OCI-LY1 (cell line): Measurements from ENCODE around the gene NCAPD3.

Experiments used
- H2AFZ ChIP-seq: fragments of 200-600 bp; sonication (generic), shearing (Covaris generic); 2 replicates; pipeline ENCODE4 v1.6.0; 2014; ENCODE audit warnings: antibody characterized with exemption, mild to moderate bottlenecking, low read length
- H3F3A ChIP-seq: fragments of 200-600 bp; sonication (generic), shearing (Covaris generic); 2 replicates; pipeline ENCODE4 v1.6.0; 2014; ENCODE audit warnings: mild to moderate bottlenecking, antibody characterized with exemption, low read length, moderate library complexity; ENCODE audit not compliant: insufficient read depth
- H3K27ac ChIP-seq: fragments of 200-600 bp; sonication (generic); 2 replicates; pipeline ENCODE4 v1.5.1; 2014; ENCODE audit warnings: low read length, mixed run types, mild to moderate bottlenecking, low read depth; ENCODE audit not compliant: poor library complexity, severe bottlenecking
- H3K27me3 ChIP-seq: fragments of 200-600 bp; sonication (generic); 2 replicates; pipeline ENCODE4 v1.6.0; 2014; ENCODE audit warnings: antibody characterized with exemption, mild to moderate bottlenecking, low read length, moderate library complexity; ENCODE audit not compliant: insufficient read depth
- H3K36me3 ChIP-seq: fragments of 200-600 bp; sonication (generic); 2 replicates; pipeline ENCODE4 v1.6.1; 2014; ENCODE audit warnings: mild to moderate bottlenecking, antibody characterized with exemption, low read length, moderate library complexity, mixed read lengths; ENCODE audit not compliant: insufficient read depth
- H3K4me1 ChIP-seq: fragments of 200-600 bp; sonication (generic); 2 replicates; pipeline ENCODE4 v1.5.1; 2014; ENCODE audit warnings: mild to moderate bottlenecking, low read length, moderate library complexity; ENCODE audit not compliant: insufficient read depth, severe bottlenecking
- H3K4me2 ChIP-seq: fragments of 200-600 bp; sonication (generic), shearing (Covaris generic); 2 replicates; pipeline ENCODE4 v1.6.1; 2014; ENCODE audit warnings: low read length
- H3K4me3 ChIP-seq: fragments of 200-600 bp; sonication (generic); 2 replicates; pipeline ENCODE4 v1.5.1; 2014; ENCODE audit warnings: low read length, low read depth, mild to moderate bottlenecking, mixed read lengths; ENCODE audit not compliant: poor library complexity, severe bottlenecking
- H3K79me2 ChIP-seq: fragments of 200-600 bp; shearing (Covaris generic); 2 replicates; pipeline ENCODE4 v1.6.1; 2016; ENCODE audit warnings: mixed run types, low read length, mixed read lengths; ENCODE audit not compliant: insufficient read depth
- H3K9ac ChIP-seq: fragments of 200-600 bp; sonication (generic), shearing (Covaris generic); 2 replicates; pipeline ENCODE4 v1.6.1; 2014; ENCODE audit warnings: mild to moderate bottlenecking, low read length, mixed read lengths
- H3K9me2 ChIP-seq: fragments of 200-600 bp; sonication (generic), shearing (Covaris generic); 2 replicates; pipeline ENCODE4 v1.6.1; 2014; ENCODE audit warnings: low read depth, mild to moderate bottlenecking, low read length, mixed read lengths
- H3K9me3 ChIP-seq: fragments of 200-600 bp; shearing (Covaris generic); 2 replicates; pipeline ENCODE4 v1.6.1; 2014; ENCODE audit warnings: low read length, mixed read lengths
- H4K20me1 ChIP-seq: fragments of 200-600 bp; sonication (generic), shearing (Covaris generic); 2 replicates; pipeline ENCODE4 v1.6.0; 2016; ENCODE audit warnings: mild to moderate bottlenecking, low read length; ENCODE audit not compliant: insufficient read depth
- CTCF ChIP-seq: fragments of 200-600 bp; sonication (generic), shearing (Covaris generic); IDR thresholded peaks from 2 replicates; pipeline ENCODE4 v1.5.1; 2017; ENCODE audit warnings: mild to moderate bottlenecking, antibody characterized with exemption, low read length, moderate library complexity, mixed read lengths
- EZH2 ChIP-seq: fragments of 200-600 bp; sonication (generic), shearing (Covaris generic); IDR thresholded peaks from 2 replicates; pipeline ENCODE4 v1.8.0; 2017; ENCODE audit warnings: borderline replicate concordance, mixed run types, mild to moderate bottlenecking, antibody characterized with exemption, low read length, moderate library complexity, mixed read lengths

The NCAPD3 gene

GRCh38 chr11:134245434-134245833 lies 21.7 kb upstream of the NCAPD3 start:
- no peak for TF ChIP-seq EZH2
- Histone ChIP-seq H3K9ac (no peak overlapping the region), H3K27me3 (no peaks in the 10 kb centered on the region), H3F3A (no peaks in the 10 kb centered on the region), H3K4me3 (no peak overlapping the region), H3K9me2 (no peaks in the 10 kb centered on the region), H3K79me2 (no peaks in the 10 kb centered on the region), H3K27ac (no peak overlapping the region), H3K9me3 (no peaks in the 10 kb centered on the region), H4K20me1 (no peaks in the 10 kb centered on the region), H3K36me3 (peaks cover 27% of the 10 kb centered on the region), H2AFZ (no peak overlapping the region), H3K4me1 (no peaks in the 10 kb centered on the region), H3K4me2 (no peak overlapping the region)

GRCh38 chr11:134244593-134244992 lies 20.8 kb upstream of the NCAPD3 start:
- H3K4me1 ChIP-seq = no peaks in the 10 kb centered on the region
- TF ChIP-seq CTCF (peak; percentile 67), EZH2 (no peak)
- no peak overlapping the region for H2AFZ ChIP-seq
- H3K36me3 ChIP-seq = peaks cover 20% of the 10 kb centered on the region
- no peaks in the 10 kb centered on the region for H3K9me3 ChIP-seq
- H4K20me1 ChIP-seq = no peaks in the 10 kb centered on the region
- no peaks in the 10 kb centered on the region for H3K79me2 ChIP-seq
- no peaks in the 10 kb centered on the region for H3F3A ChIP-seq
- H3K9me2 ChIP-seq = no peaks in the 10 kb centered on the region
- H3K27ac ChIP-seq = no peak overlapping the region
- no peak overlapping the region for H3K9ac ChIP-seq
- H3K4me3 ChIP-seq = no peak overlapping the region
- no peak overlapping the region for H3K4me2 ChIP-seq
- H3K27me3 ChIP-seq = no peaks in the 10 kb centered on the region

- no peak overlapping the region for H3K9ac ChIP-seq
- H3K4me3 ChIP-seq = no peak overlapping the region
- H3K36me3 ChIP-seq = peaks cover 16% of the 10 kb centered on the region
- H3K27ac ChIP-seq = no peak overlapping the region
- no peak overlapping the region for H2AFZ ChIP-seq
- H3K4me2 ChIP-seq = no peak overlapping the region
- no peaks in the 10 kb centered on the region for H3K9me2 ChIP-seq
- no peaks in the 10 kb centered on the region for H3K27me3 ChIP-seq
- H3K9me3 ChIP-seq = no peaks in the 10 kb centered on the region
- H4K20me1 ChIP-seq = no peaks in the 10 kb centered on the region
- TF ChIP-seq EZH2 (no peak), CTCF (no peak)
- no peaks in the 10 kb centered on the region for H3F3A ChIP-seq
- H3K4me1 ChIP-seq = no peaks in the 10 kb centered on the region
- no peaks in the 10 kb centered on the region for H3K79me2 ChIP-seq
These were observed 20.1 kb upstream of the NCAPD3 start for GRCh38 chr11:134243913-134244312.

GRCh38 chr11:134242376-134242775 lies 18.6 kb upstream of the NCAPD3 start:
- Histone ChIP-seq H3K4me3 (no peak overlapping the region), H3K9me2 (no peaks in the 10 kb centered on the region), H3K4me1 (no peaks in the 10 kb centered on the region), H3K36me3 (0 out of 2 replicates have a peak, but pooled peaks cover 2% of the 10 kb centered on the region), H3K27ac (no peak overlapping the region), H3K27me3 (no peaks in the 10 kb centered on the region), H3K4me2 (no peak overlapping the region), H3K9me3 (no peaks in the 10 kb centered on the region), H3K9ac (no peak overlapping the region), H2AFZ (no peak overlapping the region), H4K20me1 (no peaks in the 10 kb centered on the region), H3F3A (no peaks in the 10 kb centered on the region), H3K79me2 (no peaks in the 10 kb centered on the region)
- no peak for TF ChIP-seq EZH2
- TF ChIP-seq CTCF = no peak
